Mucosa of descending colon (tissue), 3 donors: ENCODE data around the gene PDGFC. TPM values are rescaled to one million over a fixed set of nuclear protein-coding genes. Genes with fewer than 3 reads are reported as not detected.

Source experiments
- ATAC-seq: fragments of 200-7000 bp; cut with Tn5 transposase; one replicate; pipeline ENCODE4 v1.9.1; 2020; ENCODE audit warnings: mild to moderate bottlenecking, moderate library complexity
- DNase-seq, 3 donors: peaks; one replicate each; pipeline ENCODE4 v3.0.0-alpha.2; 2020
- H3K36me3 ChIP-seq: fragments of 200-600 bp; one replicate; pipeline ENCODE4 v1.8.0; 2021; ENCODE audit warnings: low read depth, mild to moderate bottlenecking
- H3K4me1 ChIP-seq: fragments of 200-600 bp; one replicate; pipeline ENCODE4 v1.8.0; 2021; ENCODE audit warnings: low read depth, mild to moderate bottlenecking
- H3K4me3 ChIP-seq: fragments of 200-600 bp; one replicate; pipeline ENCODE4 v1.8.0; 2021; ENCODE audit warnings: mild to moderate bottlenecking
- H3K9me3 ChIP-seq: fragments of 200-600 bp; one replicate; pipeline ENCODE4 v1.8.0; 2021; ENCODE audit warnings: mild to moderate bottlenecking
- CTCF ChIP-seq: fragments of 200-600 bp; IDR thresholded peaks from one replicate; pipeline ENCODE4 v1.8.0; 2022; ENCODE audit warnings: antibody characterized with exemption, mild to moderate bottlenecking
- intact Hi-C, 2 donors: fragments of 100-400 bp; cut with DNase I in 1 of 2; cut with micrococcal nuclease in 1 of 2; formaldehyde crosslinking; loops; one replicate each; pipeline versions ENCODE4 v1.11.0 to v1.11.1; 2022; cut with DNase I, micrococcal nuclease
- total RNA-seq, 3 donors: library from RNA; stranded (reverse); fragmentation: NEBNext Ultra II Directional in 2 of 3; extraction: Animal tissue kit (Norgen Biotek cat#: 25700) in 2 of 3; gene quantifications; one replicate each; pipeline versions ENCODE4 v1.2.1 to v1.2.4, GENCODE V29; 2021 to 2023
- donor health status: DM: no; HTN: no; CAD: no; lungs with moderate emphysema.
- donor health status: DM: no; HTN: no; CAD: no.
- donor health status: DM: no; HTN: yes; CAD: no.

Gene PDGFC
- total RNA-seq, 3 donors from 2014 or later = 3.9 to 27.9 (median 6.1) TPM

GRCh38 chr4:157004279-157005161 is 32.9 kb upstream of the PDGFC start:
- no peaks in the 10 kb centered on the region for H3K36me3 ChIP-seq
- DNase-seq (no peak), ATAC-seq (no peak)
- no peaks in the 10 kb centered on the region for H3K4me1 ChIP-seq
- no peak for TF ChIP-seq CTCF
- intact Hi-C loops = no loop called here
- H3K4me3 ChIP-seq = no peak overlapping the region
- H3K9me3 ChIP-seq = no peaks in the 10 kb centered on the region

- no peak for TF ChIP-seq CTCF
- Histone ChIP-seq H3K9me3 (no peaks in the 10 kb centered on the region), H3K4me1 (no peaks in the 10 kb centered on the region), H3K36me3 (no peaks in the 10 kb centered on the region), H3K4me3 (no peak overlapping the region)
- DNase-seq = peak in 1 of 3 donors; percentile 43
- ATAC-seq = peak; percentile 55
- intact Hi-C loops = loop anchor here in 1 of 2 donors (10.0 kb wide), 1 partner anchor 46 kb away; no protein-coding TSS in a partner anchor
These were observed 27.5 kb upstream of the PDGFC start for GRCh38 chr4:156999175-156999517.

GRCh38 chr4:156998500-156999174 is 27.0 kb upstream of the PDGFC start:
- intact Hi-C loops = loop anchor here in 1 of 2 donors (10.0 kb wide), 1 partner anchor 46 kb away; no protein-coding TSS in a partner anchor
- no peak for DNase-seq
- no peaks in the 10 kb centered on the region for H3K4me1 ChIP-seq
- H3K4me3 ChIP-seq = no peak overlapping the region
- TF ChIP-seq CTCF = no peak
- H3K36me3 ChIP-seq = no peaks in the 10 kb centered on the region
- ATAC-seq = no peak
- H3K9me3 ChIP-seq = no peaks in the 10 kb centered on the region

- DNase-seq (no peak), ATAC-seq (no peak)
- intact Hi-C loops = loop anchor here in 1 of 2 donors (10.0 kb wide), 1 partner anchor 52 kb away; no protein-coding TSS in a partner anchor
- H3K36me3 ChIP-seq = no peaks in the 10 kb centered on the region
- no peaks in the 10 kb centered on the region for H3K9me3 ChIP-seq
- TF ChIP-seq CTCF = no peak
- H3K4me3 ChIP-seq = no peak overlapping the region
- no peaks in the 10 kb centered on the region for H3K4me1 ChIP-seq
These were observed 21.3 kb upstream of the PDGFC start for GRCh38 chr4:156992943-156993342.

- ATAC-seq (no peak), DNase-seq (no peak)
- no peaks in the 10 kb centered on the region for H3K9me3 ChIP-seq
- H3K4me3 ChIP-seq = no peak overlapping the region
- H3K36me3 ChIP-seq = no peaks in the 10 kb centered on the region
- intact Hi-C loops = loop anchor here in 1 of 2 donors (10.0 kb wide), 1 partner anchor 54 kb away; no protein-coding TSS in a partner anchor
- no peak for TF ChIP-seq CTCF
- no peaks in the 10 kb centered on the region for H3K4me1 ChIP-seq
These were observed 19.6 kb upstream of the PDGFC start for GRCh38 chr4:156991161-156991560.
